GM21367 (cell line): ENCODE results near the gene SPTBN4.
"Not testable (repeated sequence)": the region's sequence is repeated elsewhere in the genome, so short reads cannot be mapped to it uniquely, and the experiment has no call there.

Source experiments
- ATAC-seq: cut with Tn5 transposase; IDR thresholded peaks from one replicate; pipeline ENCODE4 v1.9.1; 2021; ENCODE audit not compliant: unreplicated experiment

The SPTBN4 gene

GRCh38 chr19:40502647-40503319 lies 36.0 kb downstream of the SPTBN4 start:
- no peak for ATAC-seq

- no peak for ATAC-seq
Observed at GRCh38 chr19:40503320-40503695, 36.5 kb downstream of the SPTBN4 start.

GRCh38 chr19:40506099-40506498 lies 39.3 kb downstream of the SPTBN4 start:
- no peak for ATAC-seq

- ATAC-seq, result no peak
Observed at GRCh38 chr19:40507892-40508291, 41.1 kb downstream of the SPTBN4 start.

- no peak for ATAC-seq
Observed at GRCh38 chr19:40508739-40509260, 42.0 kb downstream of the SPTBN4 start.

GRCh38 chr19:40510526-40511115 lies 43.8 kb downstream of the SPTBN4 start:
- ATAC-seq, result no peak

- no peak for ATAC-seq
Observed at GRCh38 chr19:40511487-40511886, 44.7 kb downstream of the SPTBN4 start.

GRCh38 chr19:40512110-40512472 lies 45.3 kb downstream of the SPTBN4 start:
- no peak for ATAC-seq

- ATAC-seq, result no peak
Observed at GRCh38 chr19:40512473-40513344, 45.9 kb downstream of the SPTBN4 start.

- ATAC-seq, result no peak
Observed at GRCh38 chr19:40513345-40513678, 46.5 kb downstream of the SPTBN4 start.

GRCh38 chr19:40513741-40514315 lies 47.0 kb downstream of the SPTBN4 start:
- no peak for ATAC-seq

- no peak for ATAC-seq
Observed at GRCh38 chr19:40517248-40517647, 50.4 kb downstream of the SPTBN4 start.

GRCh38 chr19:40519352-40520322 lies 52.8 kb downstream of the SPTBN4 start:
- ATAC-seq, result no peak

GRCh38 chr19:40521276-40521675 lies 54.5 kb downstream of the SPTBN4 start:
- ATAC-seq, result no peak

- ATAC-seq, result not testable (repeated sequence)
Observed at GRCh38 chr19:40521900-40522299, 55.1 kb downstream of the SPTBN4 start.

GRCh38 chr19:40523322-40524047 lies 56.7 kb downstream of the SPTBN4 start:
- no peak for ATAC-seq

GRCh38 chr19:40524133-40524549 lies 57.3 kb downstream of the SPTBN4 start:
- ATAC-seq, result no peak

- no peak for ATAC-seq
Observed at GRCh38 chr19:40524655-40525054, 57.9 kb downstream of the SPTBN4 start.

GRCh38 chr19:40525234-40526051 lies 58.6 kb downstream of the SPTBN4 start:
- no peak for ATAC-seq
